H9 (cell line): ENCODE measurements around the gene GRIN2A. TPM values are rescaled to one million over a fixed set of nuclear protein-coding genes. Genes with fewer than 3 reads are reported as not detected.

Experiments
- DNase-seq: peaks from one replicate; pipeline ENCODE4 v3.0.0-alpha.2; 2017
- H2AFZ ChIP-seq: one replicate; pipeline ENCODE4 v1.6.1; 2013; ENCODE audit warnings: mild to moderate bottlenecking, low read length, control low read depth, moderate library complexity
- H2AK5ac ChIP-seq: 2 replicates; pipeline ENCODE4 v1.6.1; 2013; ENCODE audit warnings: low read length, control low read depth, mixed read lengths; ENCODE audit not compliant: insufficient read length
- H2BK120ac ChIP-seq: one replicate; pipeline ENCODE4 v1.6.1; 2013; ENCODE audit warnings: low read depth, mild to moderate bottlenecking, low read length, control low read depth, inconsistent platforms; ENCODE audit not compliant: poor library complexity, severe bottlenecking
- H2BK12ac ChIP-seq: 2 replicates; pipeline ENCODE4 v1.6.1; 2013; ENCODE audit warnings: low read length, control low read depth, mixed read lengths, low read depth; ENCODE audit not compliant: insufficient read length
- H2BK15ac ChIP-seq: 2 replicates; pipeline ENCODE4 v1.6.1; 2013; ENCODE audit warnings: low read depth, low read length, control low read depth
- H2BK20ac ChIP-seq: one replicate; pipeline ENCODE4 v1.6.1; 2013; ENCODE audit warnings: low read depth, mild to moderate bottlenecking, low read length, control low read depth, inconsistent platforms; ENCODE audit not compliant: poor library complexity, severe bottlenecking
- H2BK5ac ChIP-seq: 2 replicates; pipeline ENCODE4 v1.6.1; 2013; ENCODE audit warnings: low read length, control low read depth, mixed read lengths; ENCODE audit not compliant: insufficient read length
- H3K14ac ChIP-seq: 2 replicates; pipeline ENCODE4 v1.6.1; 2013; ENCODE audit warnings: low read length, control low read depth; ENCODE audit not compliant: insufficient read depth
- H3K18ac ChIP-seq: 2 replicates; pipeline ENCODE4 v1.6.1; 2013; ENCODE audit warnings: low read depth, mild to moderate bottlenecking, mixed read lengths, low read length, control low read depth; ENCODE audit not compliant: insufficient read length
- H3K23ac ChIP-seq: 2 replicates; pipeline ENCODE4 v1.6.1; 2013; ENCODE audit warnings: low read length, control low read depth, mixed read lengths, low read depth; ENCODE audit not compliant: insufficient read length
- H3K23me2 ChIP-seq: 2 replicates; pipeline ENCODE4 v1.6.1; 2013; ENCODE audit warnings: low read depth, mild to moderate bottlenecking, mixed read lengths, low read length, control low read depth; ENCODE audit not compliant: insufficient read length, poor library complexity, severe bottlenecking
- H3K27ac ChIP-seq: 2 replicates; pipeline ENCODE4 v1.5.1; 2013; ENCODE audit warnings: low read length, control low read depth, mixed read lengths, low read depth; ENCODE audit not compliant: insufficient read length
- H3K27me3 ChIP-seq: 2 replicates; pipeline ENCODE4 v1.6.1; 2013; ENCODE audit warnings: low read length, control low read depth, inconsistent platforms; ENCODE audit not compliant: insufficient read depth
- H3K4ac ChIP-seq: 2 replicates; pipeline ENCODE4 v1.6.1; 2013; ENCODE audit warnings: low read depth, mild to moderate bottlenecking, control low read depth, inconsistent platforms, low read length, moderate library complexity
- H3K4me1 ChIP-seq: 2 replicates; pipeline ENCODE4 v1.6.1; 2013; ENCODE audit warnings: low read length, control low read depth, inconsistent platforms; ENCODE audit not compliant: insufficient read depth
- H3K4me2 ChIP-seq: 2 replicates; pipeline ENCODE4 v1.6.1; 2013; ENCODE audit warnings: low read length, control low read depth, mixed read lengths; ENCODE audit not compliant: insufficient read length, insufficient read depth
- H3K56ac ChIP-seq: 2 replicates; pipeline ENCODE4 v1.6.1; 2013; ENCODE audit warnings: low read depth, mild to moderate bottlenecking, mixed read lengths, low read length, control low read depth; ENCODE audit not compliant: insufficient read length
- H3K79me1 ChIP-seq: 2 replicates; pipeline ENCODE4 v1.6.1; 2013; ENCODE audit warnings: low read depth, mild to moderate bottlenecking, moderate library complexity, low read length, control low read depth, inconsistent platforms; ENCODE audit not compliant: insufficient read depth, poor library complexity, severe bottlenecking
- H3K79me2 ChIP-seq: 2 replicates; pipeline ENCODE4 v1.6.1; 2013; ENCODE audit warnings: low read length, control low read depth, inconsistent platforms; ENCODE audit not compliant: insufficient read depth
- H3K9ac ChIP-seq: 2 replicates; pipeline ENCODE4 v1.6.1; 2013; ENCODE audit warnings: low read length, control low read depth, mixed read lengths; ENCODE audit not compliant: insufficient read length; ENCODE audit errors: extremely low read depth
- H3K9me3 ChIP-seq: one replicate; pipeline ENCODE4 v1.6.1; 2013; ENCODE audit warnings: low read depth, low read length, inconsistent platforms; ENCODE audit not compliant: control insufficient read depth
- H3T11ph ChIP-seq: one replicate; pipeline ENCODE4 v1.6.1; 2013; ENCODE audit warnings: mild to moderate bottlenecking, low read length, control low read depth, inconsistent platforms
- H4K20me1 ChIP-seq: one replicate; pipeline ENCODE4 v1.6.1; 2013; ENCODE audit not compliant: control insufficient read depth, insufficient read length, insufficient read depth
- H4K5ac ChIP-seq: 2 replicates; pipeline ENCODE4 v1.6.1; 2013; ENCODE audit warnings: low read depth, mild to moderate bottlenecking, mixed read lengths, low read length, control low read depth; ENCODE audit not compliant: insufficient read length
- H4K8ac ChIP-seq: replicated peaks from 2 replicates; pipeline ENCODE4 v1.6.1; 2013; ENCODE audit warnings: low read length, control low read depth, mixed read lengths, low read depth; ENCODE audit not compliant: insufficient read length
- H4K91ac ChIP-seq: 2 replicates; pipeline ENCODE4 v1.6.1; 2013; ENCODE audit warnings: low read depth, mild to moderate bottlenecking, moderate library complexity, mixed read lengths, low read length, control low read depth; ENCODE audit not compliant: insufficient read length
- H3K27ac Mint-ChIP-seq, 3 experiments: 2 replicates in 2 of 3; 3 replicates in 1 of 3; pipeline ENCODE4 v1.8.0; 2020 to 2021; ENCODE audit warnings: mixed read lengths in 3 of 3, mild to moderate bottlenecking in 1 of 3, moderate library complexity in 1 of 3
- H3K27me3 Mint-ChIP-seq: 2 replicates; pipeline ENCODE4 v1.8.0; 2021; ENCODE audit warnings: low read depth, mild to moderate bottlenecking, moderate library complexity, mixed read lengths
- H3K36me3 Mint-ChIP-seq, 3 experiments: 2 replicates in 2 of 3; 3 replicates in 1 of 3; pipeline ENCODE4 v1.8.0; 2020 to 2021; ENCODE audit warnings: low read depth in 3 of 3, mixed read lengths in 3 of 3; ENCODE audit not compliant: insufficient read depth in 1 of 3
- H3K4me1 Mint-ChIP-seq, 2 experiments: 2 replicates each; pipeline ENCODE4 v1.8.0; 2020; ENCODE audit warnings: mixed read lengths in 2 of 2
- H3K4me3 Mint-ChIP-seq, 2 experiments: 2 replicates in 1 of 2; 3 replicates in 1 of 2; pipeline ENCODE4 v1.8.0; 2020 to 2021; ENCODE audit warnings: mild to moderate bottlenecking in 2 of 2, mixed read lengths in 2 of 2, moderate library complexity in 1 of 2
- H3K9me3 Mint-ChIP-seq, 2 experiments: 2 replicates in 1 of 2; 3 replicates in 1 of 2; pipeline ENCODE4 v1.8.0; 2020; ENCODE audit warnings: mild to moderate bottlenecking in 2 of 2, mixed read lengths in 2 of 2, moderate library complexity in 1 of 2
- WGBS: extraction: QIAGEN DNeasy Blood & Tissue Kit; methylation state at CpG from one replicate; pipeline ENCODE4 v1.1.7; 2013; ENCODE audit warnings: missing lambda C conversion rate, low lambda C conversion rate, mixed read lengths; ENCODE audit not compliant: insufficient read length; ENCODE audit errors: extremely low coverage; 5-methylcytosine and 5-hydroxymethylcytosine counted together
- total RNA-seq: library from RNA; stranded (reverse); gene quantifications from 2 replicates; pipeline ENCODE4 v1.2.1, GENCODE V29; 2021
- TF ChIP-seq, protein P1 (sequence below): fragments of 200-600 bp; sonication (generic); conservative IDR thresholded peaks from 3 replicates; pipeline ENCODE4 v1.8.0; 2021; ENCODE audit warnings: antibody characterized with exemption, mild to moderate bottlenecking

The GRIN2A gene
- total RNA-seq, 1 experiment from 2014 or later, result 1.5 TPM

- H3K9me3 Mint-ChIP-seq, result peaks cover 3 to 6% of the 10 kb centered on the region in 2 experiments; a peak in 2 of 5 replicates
- H3K23me2 ChIP-seq, result no peaks in the 10 kb centered on the region
- H2BK120ac ChIP-seq, result no peak overlapping the region
- H3K4ac ChIP-seq, result no peak overlapping the region
- H3K79me1 ChIP-seq, result no peaks in the 10 kb centered on the region
- DNase-seq, result no peak
- H3K4me2 ChIP-seq, result no peak overlapping the region
- no peaks in the 10 kb centered on the region for H3K79me2 ChIP-seq
- no peak overlapping the region for H4K8ac ChIP-seq
- H3K4me1 Mint-ChIP-seq, result peaks cover 0 to 3% of the 10 kb centered on the region in 2 experiments; a peak in 1 of 4 replicates
- no peak overlapping the region for H3K4me3 Mint-ChIP-seq
- no peak overlapping the region for H3K27ac ChIP-seq
- no peak overlapping the region for H3K56ac ChIP-seq
- H3K23ac ChIP-seq, result no peak overlapping the region
- H2BK5ac ChIP-seq, result no peak overlapping the region
- no peak overlapping the region for H4K5ac ChIP-seq
- H3K36me3 Mint-ChIP-seq, result peaks cover 0 to 6% (median 0%) of the 10 kb centered on the region in 3 experiments; a peak in 1 of 7 replicates
- H3T11ph ChIP-seq, result no peak overlapping the region
- no CpG with 5 or more reads among the region's 5 CpGs for WGBS
- no peaks in the 10 kb centered on the region for H3K4me1 ChIP-seq
- H3K27ac Mint-ChIP-seq, result no peak overlapping the region
- H3K27me3 ChIP-seq, result no peaks in the 10 kb centered on the region
- no peak overlapping the region for H4K91ac ChIP-seq
- H3K27me3 Mint-ChIP-seq, result no peaks in the 10 kb centered on the region
- H4K20me1 ChIP-seq, result no peaks in the 10 kb centered on the region
- H2BK12ac ChIP-seq, result no peak overlapping the region
- TF ChIP-seq, protein P1, sequence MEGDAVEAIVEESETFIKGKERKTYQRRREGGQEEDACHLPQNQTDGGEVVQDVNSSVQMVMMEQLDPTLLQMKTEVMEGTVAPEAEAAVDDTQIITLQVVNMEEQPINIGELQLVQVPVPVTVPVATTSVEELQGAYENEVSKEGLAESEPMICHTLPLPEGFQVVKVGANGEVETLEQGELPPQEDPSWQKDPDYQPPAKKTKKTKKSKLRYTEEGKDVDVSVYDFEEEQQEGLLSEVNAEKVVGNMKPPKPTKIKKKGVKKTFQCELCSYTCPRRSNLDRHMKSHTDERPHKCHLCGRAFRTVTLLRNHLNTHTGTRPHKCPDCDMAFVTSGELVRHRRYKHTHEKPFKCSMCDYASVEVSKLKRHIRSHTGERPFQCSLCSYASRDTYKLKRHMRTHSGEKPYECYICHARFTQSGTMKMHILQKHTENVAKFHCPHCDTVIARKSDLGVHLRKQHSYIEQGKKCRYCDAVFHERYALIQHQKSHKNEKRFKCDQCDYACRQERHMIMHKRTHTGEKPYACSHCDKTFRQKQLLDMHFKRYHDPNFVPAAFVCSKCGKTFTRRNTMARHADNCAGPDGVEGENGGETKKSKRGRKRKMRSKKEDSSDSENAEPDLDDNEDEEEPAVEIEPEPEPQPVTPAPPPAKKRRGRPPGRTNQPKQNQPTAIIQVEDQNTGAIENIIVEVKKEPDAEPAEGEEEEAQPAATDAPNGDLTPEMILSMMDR, result no peak
- H2BK20ac ChIP-seq, result no peak overlapping the region
- H2AK5ac ChIP-seq, result no peak overlapping the region
- H2BK15ac ChIP-seq, result no peak overlapping the region
- H3K9me3 ChIP-seq, result no peaks in the 10 kb centered on the region
- no peak overlapping the region for H3K9ac ChIP-seq
- H3K14ac ChIP-seq, result no peak overlapping the region
- no peak overlapping the region for H2AFZ ChIP-seq
- no peak overlapping the region for H3K18ac ChIP-seq
Observed at GRCh38 chr16:9852003-9852402, 330.2 kb downstream of the GRIN2A start.
